DOHH2 (cell line): ENCODE results near the gene RPL32.
"Not testable (repeated sequence)": the region's sequence is repeated elsewhere in the genome, so short reads cannot be mapped to it uniquely, and the experiment has no call there.

Experiments
- H3F3A ChIP-seq: fragments of 200-600 bp; sonication (generic), shearing (Covaris generic); 2 replicates; pipeline ENCODE4 v1.6.0; 2016; ENCODE audit warnings: antibody characterized with exemption, mild to moderate bottlenecking; ENCODE audit not compliant: control insufficient read depth, insufficient read depth
- H3K27ac ChIP-seq: fragments of 200-600 bp; sonication (generic); 2 replicates; pipeline ENCODE4 v1.5.1; 2014; ENCODE audit warnings: low read depth, mild to moderate bottlenecking, low read length, moderate library complexity
- H3K27me3 ChIP-seq: fragments of 200-600 bp; sonication (generic); 2 replicates; pipeline ENCODE4 v1.6.1; 2014; ENCODE audit warnings: mild to moderate bottlenecking, low read length, mixed read lengths; ENCODE audit not compliant: control insufficient read depth
- H3K36me3 ChIP-seq: fragments of 200-600 bp; sonication (generic); 2 replicates; pipeline ENCODE4 v1.6.1; 2014; ENCODE audit warnings: mild to moderate bottlenecking, low read length, moderate library complexity, mixed read lengths; ENCODE audit not compliant: control insufficient read depth
- H3K4me1 ChIP-seq: fragments of 200-600 bp; sonication (generic); 2 replicates; pipeline ENCODE4 v1.6.1; 2014; ENCODE audit warnings: mild to moderate bottlenecking, low read length, mixed read lengths; ENCODE audit not compliant: control insufficient read depth
- H3K4me2 ChIP-seq: fragments of 200-600 bp; sonication (generic); 2 replicates; pipeline ENCODE4 v1.6.0; 2014; ENCODE audit warnings: mild to moderate bottlenecking, low read length, moderate library complexity
- H3K4me3 ChIP-seq: fragments of 200-600 bp; sonication (generic); 2 replicates; pipeline ENCODE4 v1.5.1; 2014; ENCODE audit warnings: mild to moderate bottlenecking, low read length, mixed read lengths
- H3K79me2 ChIP-seq: fragments of 200-600 bp; sonication (generic); 2 replicates; pipeline ENCODE4 v1.6.1; 2014; ENCODE audit warnings: mild to moderate bottlenecking, low read length, mixed read lengths; ENCODE audit not compliant: control insufficient read depth
- H3K9me2 ChIP-seq: fragments of 200-600 bp; sonication (generic); replicated peaks from 2 replicates; pipeline ENCODE4 v1.6.1; 2014; ENCODE audit warnings: mild to moderate bottlenecking, low read length, mixed read lengths; ENCODE audit not compliant: control insufficient read depth
- H3K9me3 ChIP-seq: fragments of 200-600 bp; sonication (generic); 2 replicates; pipeline ENCODE4 v1.6.1; 2014; ENCODE audit warnings: antibody characterized with exemption, low read length, mixed read lengths; ENCODE audit not compliant: control insufficient read depth, insufficient read depth
- H4K20me1 ChIP-seq: fragments of 200-600 bp; sonication (generic); 2 replicates; pipeline ENCODE4 v1.6.0; 2014; ENCODE audit warnings: low read depth, mild to moderate bottlenecking, antibody characterized with exemption, low read length, moderate library complexity; ENCODE audit not compliant: control insufficient read depth, insufficient read depth
- CTCF ChIP-seq: fragments of 200-600 bp; sonication (generic); IDR thresholded peaks from one replicate; pipeline ENCODE4 v1.5.1; 2014; ENCODE audit warnings: antibody characterized with exemption, mild to moderate bottlenecking, low read depth, low read length; ENCODE audit not compliant: poor library complexity, severe bottlenecking
- EZH2phosphoT487 ChIP-seq: fragments of 200-600 bp; sonication (generic); IDR thresholded peaks from 2 replicates; pipeline ENCODE4 v1.6.1; 2017; ENCODE audit warnings: borderline replicate concordance, mild to moderate bottlenecking, antibody characterized with exemption, low read length, moderate library complexity, mixed read lengths

The RPL32 gene

GRCh38 chr3:12884186-12884680 lies 42.9 kb upstream of the RPL32 start:
- no peak overlapping the region for H3K4me3 ChIP-seq
- peaks cover 24% of the 10 kb centered on the region for H3K27me3 ChIP-seq
- H3K9me3 ChIP-seq, result peaks cover 4% of the 10 kb centered on the region; the same call in 1 of the 2 replicates
- no peaks in the 10 kb centered on the region for H4K20me1 ChIP-seq
- no peaks in the 10 kb centered on the region for H3K79me2 ChIP-seq
- H3K36me3 ChIP-seq, result no peaks in the 10 kb centered on the region
- no peaks in the 10 kb centered on the region for H3K9me2 ChIP-seq
- H3F3A ChIP-seq, result no peaks in the 10 kb centered on the region; the same call in 1 of the 2 replicates
- TF ChIP-seq CTCF (no peak), EZH2phosphoT487 (no peak)
- H3K4me2 ChIP-seq, result no peak overlapping the region
- H3K4me1 ChIP-seq, result peaks cover 30% of the 10 kb centered on the region
- no peak overlapping the region for H3K27ac ChIP-seq

GRCh38 chr3:12882336-12883310 lies 41.3 kb upstream of the RPL32 start:
- H3K9me3 ChIP-seq, result peaks cover 4% of the 10 kb centered on the region; the same call in 1 of the 2 replicates
- no peak overlapping the region for H3K4me3 ChIP-seq
- no peaks in the 10 kb centered on the region for H3K79me2 ChIP-seq
- H3K36me3 ChIP-seq, result no peaks in the 10 kb centered on the region
- no peaks in the 10 kb centered on the region for H3K9me2 ChIP-seq
- H4K20me1 ChIP-seq, result no peaks in the 10 kb centered on the region
- no peaks in the 10 kb centered on the region; the same call in 1 of the 2 replicates for H3F3A ChIP-seq
- TF ChIP-seq CTCF (no peak), EZH2phosphoT487 (no peak)
- peaks cover 27% of the 10 kb centered on the region for H3K4me1 ChIP-seq
- no peak overlapping the region for H3K27ac ChIP-seq
- peak overlapping the region; percentile 20 for H3K4me2 ChIP-seq
- peaks cover 13% of the 10 kb centered on the region for H3K27me3 ChIP-seq

GRCh38 chr3:12881858-12882257 lies 40.5 kb upstream of the RPL32 start:
- not testable (repeated sequence) for H3F3A ChIP-seq, H3K27me3 ChIP-seq, H3K27ac ChIP-seq, H3K36me3 ChIP-seq, H3K79me2 ChIP-seq, H4K20me1 ChIP-seq, H3K9me3 ChIP-seq, H3K9me2 ChIP-seq, H3K4me3 ChIP-seq
- Histone ChIP-seq H3K4me1 (peaks cover 27% of the 10 kb centered on the region), H3K4me2 (peak overlapping the region; percentile 20)
- peak; percentile 49 for TF ChIP-seq CTCF
